WTC11 (cell line): ENCODE results near the gene TMEM245.

Experiments
- ATF6 ChIP-seq: sonication (generic); formaldehyde crosslinking; IDR thresholded peaks from 2 replicates; pipeline ENCODE4 v1.8.1; 2023; ENCODE audit warnings: mild to moderate bottlenecking, missing genetic modification reagents
- CTCF ChIP-seq: fragments of 200-600 bp; IDR thresholded peaks from 2 replicates; pipeline ENCODE4 v1.8.0; 2022; ENCODE audit warnings: antibody characterized with exemption
- ELF4 ChIP-seq: sonication (generic); formaldehyde crosslinking; IDR thresholded peaks from 2 replicates; pipeline ENCODE4 v1.8.1; 2022; ENCODE audit warnings: low read depth, mild to moderate bottlenecking, moderate library complexity, missing genetic modification reagents
- NFE2L1 ChIP-seq: sonication (generic); formaldehyde crosslinking; IDR thresholded peaks from 2 replicates; pipeline ENCODE4 v1.8.1; 2023; ENCODE audit warnings: missing genetic modification reagents
- ZBTB43 ChIP-seq: sonication (generic); formaldehyde crosslinking; IDR thresholded peaks from 2 replicates; pipeline ENCODE4 v1.8.1; 2023; ENCODE audit warnings: mild to moderate bottlenecking, missing genetic modification reagents
- ZNF121 ChIP-seq: sonication (generic); formaldehyde crosslinking; IDR thresholded peaks from 2 replicates; pipeline ENCODE4 v1.8.0; 2023; ENCODE audit warnings: missing genetic modification reagents
- ZNF512 ChIP-seq: sonication (generic); formaldehyde crosslinking; IDR thresholded peaks from 2 replicates; pipeline ENCODE4 v1.8.1; 2022; ENCODE audit warnings: missing genetic modification reagents, borderline replicate concordance

- TF ChIP-seq ELF4 (no peak), ZBTB43 (CRISPR knock-in tag) (no peak), NFE2L1 (CRISPR knock-in tag) (no peak), ATF6 (CRISPR knock-in tag) (no peak), ZNF121 (CRISPR knock-in tag) (no peak), CTCF (no peak), ZNF512 (no peak)
Measured at GRCh38 chr9:109129470-109130197, 9.9 kb upstream of the TMEM245 start.
